NCI-H226 (cell line): ENCODE measurements around the gene ABI2.
"Not testable (repeated sequence)": the region's sequence is repeated elsewhere in the genome, so short reads cannot be mapped to it uniquely, and the experiment has no call there.

ENCODE experiments used
- DNase-seq: peaks from one replicate; pipeline ENCODE4 v3.0.0-alpha.2; 2015

ABI2 gene

GRCh38 chr2:203327901-203328759 is at the start of gene ABI2:
Gene ABI2 (plus strand): TSS chr2:203328394. CDS start chr2:203328515, 121 bp downstream.
- DNase-seq: peak; percentile 62

- no peak for DNase-seq
Observed at GRCh38 chr2:203279288-203279687, 48.9 kb upstream of the ABI2 start.

- no peak for DNase-seq
Observed at GRCh38 chr2:203280428-203281064, 47.6 kb upstream of the ABI2 start.

- DNase-seq: no peak
Observed at GRCh38 chr2:203282101-203282500, 46.1 kb upstream of the ABI2 start.

GRCh38 chr2:203286532-203286931 is 41.7 kb upstream of the ABI2 start:
- DNase-seq: no peak

GRCh38 chr2:203301667-203302066 is 26.5 kb upstream of the ABI2 start:
- DNase-seq: no peak

- DNase-seq: not testable (repeated sequence)
Observed at GRCh38 chr2:203302586-203302985, 25.6 kb upstream of the ABI2 start.

GRCh38 chr2:203310688-203311436 is 17.3 kb upstream of the ABI2 start:
- no peak for DNase-seq

- no peak for DNase-seq
Observed at GRCh38 chr2:203326356-203326755, 1.8 kb upstream of the ABI2 start.

- no peak for DNase-seq
Observed at GRCh38 chr2:203327582-203327900, 653 bp upstream of the ABI2 start.

- peak; percentile 40 for DNase-seq
Observed at GRCh38 chr2:203328760-203329540, 756 bp downstream of the ABI2 start.

GRCh38 chr2:203330434-203330833 is 2.2 kb downstream of the ABI2 start:
- DNase-seq: peak; percentile 12

GRCh38 chr2:203338322-203338721 is 10.1 kb downstream of the ABI2 start:
- DNase-seq: no peak

- peak; percentile 89 for DNase-seq
Observed at GRCh38 chr2:203340791-203341487, 12.7 kb downstream of the ABI2 start.

GRCh38 chr2:203341741-203342310 is 13.6 kb downstream of the ABI2 start:
- no peak for DNase-seq

GRCh38 chr2:203342374-203342773 is 14.2 kb downstream of the ABI2 start:
- DNase-seq: not testable (repeated sequence)

- DNase-seq: no peak
Observed at GRCh38 chr2:203344667-203345066, 16.5 kb downstream of the ABI2 start.

GRCh38 chr2:203346612-203347011 is 18.4 kb downstream of the ABI2 start:
- DNase-seq: no peak

GRCh38 chr2:203347375-203347774 is 19.2 kb downstream of the ABI2 start:
- no peak for DNase-seq

GRCh38 chr2:203352604-203353255 is 24.5 kb downstream of the ABI2 start:
- DNase-seq: no peak

GRCh38 chr2:203354966-203355365 is 26.8 kb downstream of the ABI2 start:
- no peak for DNase-seq
